Right atrium auricular region (tissue), 2 donors: Measurements from ENCODE around the gene CD6. TPM values are rescaled to one million over a fixed set of nuclear protein-coding genes. Genes with fewer than 3 reads are reported as not detected.
A peak's percentile ranks its signal among the peaks of the same experiment; 100 is the strongest.

ENCODE experiments used
- DNase-seq: peaks from one replicate; pipeline ENCODE4 v3.0.0-alpha.2; 2019; ENCODE audit warnings: low spot score
- H3K27ac ChIP-seq, 2 donors: fragments of 200-600 bp; sonication (generic); 1 replicate in 1 of 2; 2 replicates in 1 of 2; pipeline ENCODE4 v1.5.1; 2016 to 2019
- H3K27me3 ChIP-seq, 2 donors: fragments of 200-600 bp; sonication (generic); one replicate each; pipeline versions ENCODE4 v1.5.1 to v1.6.0; 2017 to 2019
- H3K36me3 ChIP-seq: fragments of 200-600 bp; sonication (generic); one replicate; pipeline ENCODE4 v1.5.1; 2016
- H3K4me1 ChIP-seq, 2 donors: fragments of 200-600 bp; sonication (generic); one replicate each; pipeline versions ENCODE4 v1.5.1 to v1.6.0; 2017 to 2019
- H3K4me3 ChIP-seq, 2 donors: fragments of 200-600 bp; sonication (generic); 1 replicate in 1 of 2; 2 replicates in 1 of 2; pipeline ENCODE4 v1.5.1; 2017 to 2019; ENCODE audit warnings: mild to moderate bottlenecking in 1 of 2, moderate library complexity in 1 of 2
- H3K9me3 ChIP-seq, 2 donors: fragments of 200-600 bp; sonication (generic); one replicate each; pipeline ENCODE4 v1.5.1; 2019
- CTCF ChIP-seq, 2 donors: fragments of 200-600 bp; sonication (generic); IDR thresholded peaks; one replicate each; pipeline ENCODE4 v1.5.1; 2019; ENCODE audit warnings: antibody characterized with exemption in 2 of 2
- total RNA-seq, 2 donors: library from RNA; depleted of rRNA; stranded (reverse); fragments of >200 nt; gene quantifications; one replicate each; pipeline ENCODE4 v1.1.0, GENCODE V29; 2016

The CD6 gene
- total RNA-seq, 2 donors from 2014 or later, result 0.48 to 0.79 TPM

DNA sequence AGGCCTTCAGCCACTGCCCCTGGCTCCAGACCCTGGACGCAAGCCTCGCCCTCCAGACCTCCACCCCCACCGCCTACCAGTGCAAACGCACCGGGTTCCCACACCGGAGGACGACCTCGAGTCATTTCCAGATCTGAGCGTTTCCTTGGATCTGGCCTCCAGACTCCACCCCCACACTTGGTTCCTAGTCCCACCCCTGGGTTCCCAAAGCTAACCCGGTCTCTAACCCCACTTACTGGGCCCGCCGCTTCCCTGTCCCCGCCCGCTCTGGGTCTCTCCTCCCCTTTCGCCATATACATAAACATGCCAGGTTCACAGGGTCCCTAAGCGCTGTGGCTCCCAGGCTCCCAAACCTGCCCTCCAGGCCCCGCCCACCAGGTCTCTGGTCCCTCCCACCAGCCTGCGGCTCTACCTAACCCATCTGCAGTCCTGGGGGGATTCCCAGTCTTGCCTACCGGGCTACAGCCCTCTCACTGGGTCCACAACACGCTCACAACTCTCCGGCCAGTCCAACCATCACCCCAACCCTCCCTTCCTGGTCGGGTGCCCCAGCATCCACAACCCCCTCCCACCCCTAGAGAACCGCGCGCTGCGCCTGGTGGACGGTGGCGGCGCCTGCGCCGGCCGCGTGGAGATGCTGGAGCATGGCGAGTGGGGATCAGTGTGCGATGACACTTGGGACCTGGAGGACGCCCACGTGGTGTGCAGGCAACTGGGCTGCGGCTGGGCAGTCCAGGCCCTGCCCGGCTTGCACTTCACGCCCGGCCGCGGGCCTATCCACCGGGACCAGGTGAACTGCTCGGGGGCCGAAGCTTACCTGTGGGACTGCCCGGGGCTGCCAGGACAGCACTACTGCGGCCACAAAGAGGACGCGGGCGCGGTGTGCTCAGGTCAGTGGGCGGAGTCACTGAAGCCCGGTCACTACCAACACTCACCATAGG lies 36.7 kb downstream of the CD6 start:
- peak overlapping the region; percentile 30 to 54 for H3K4me3 ChIP-seq
- no peaks in the 10 kb centered on the region for H3K27me3 ChIP-seq
- peaks cover 0 to 17% of the 10 kb centered on the region in 2 donors for H3K4me1 ChIP-seq
- DNase-seq, result no peak
- H3K27ac ChIP-seq, result no peak overlapping the region
- no peaks in the 10 kb centered on the region for H3K36me3 ChIP-seq
- no peaks in the 10 kb centered on the region for H3K9me3 ChIP-seq
- no peak for TF ChIP-seq CTCF (IDR thresholded peaks at IDR 0.05)

GRCh38 chr11:61008971-61009370 lies 37.5 kb downstream of the CD6 start:
- Histone ChIP-seq H3K9me3 (no peaks in the 10 kb centered on the region), H3K27ac (no peak overlapping the region), H3K27me3 (no peaks in the 10 kb centered on the region), H3K4me3 (no peak overlapping the region), H3K36me3 (no peaks in the 10 kb centered on the region), H3K4me1 (peaks cover 0 to 17% of the 10 kb centered on the region in 2 donors)
- no peak for DNase-seq
- TF ChIP-seq CTCF (IDR thresholded peaks at IDR 0.05), result no peak

DNA sequence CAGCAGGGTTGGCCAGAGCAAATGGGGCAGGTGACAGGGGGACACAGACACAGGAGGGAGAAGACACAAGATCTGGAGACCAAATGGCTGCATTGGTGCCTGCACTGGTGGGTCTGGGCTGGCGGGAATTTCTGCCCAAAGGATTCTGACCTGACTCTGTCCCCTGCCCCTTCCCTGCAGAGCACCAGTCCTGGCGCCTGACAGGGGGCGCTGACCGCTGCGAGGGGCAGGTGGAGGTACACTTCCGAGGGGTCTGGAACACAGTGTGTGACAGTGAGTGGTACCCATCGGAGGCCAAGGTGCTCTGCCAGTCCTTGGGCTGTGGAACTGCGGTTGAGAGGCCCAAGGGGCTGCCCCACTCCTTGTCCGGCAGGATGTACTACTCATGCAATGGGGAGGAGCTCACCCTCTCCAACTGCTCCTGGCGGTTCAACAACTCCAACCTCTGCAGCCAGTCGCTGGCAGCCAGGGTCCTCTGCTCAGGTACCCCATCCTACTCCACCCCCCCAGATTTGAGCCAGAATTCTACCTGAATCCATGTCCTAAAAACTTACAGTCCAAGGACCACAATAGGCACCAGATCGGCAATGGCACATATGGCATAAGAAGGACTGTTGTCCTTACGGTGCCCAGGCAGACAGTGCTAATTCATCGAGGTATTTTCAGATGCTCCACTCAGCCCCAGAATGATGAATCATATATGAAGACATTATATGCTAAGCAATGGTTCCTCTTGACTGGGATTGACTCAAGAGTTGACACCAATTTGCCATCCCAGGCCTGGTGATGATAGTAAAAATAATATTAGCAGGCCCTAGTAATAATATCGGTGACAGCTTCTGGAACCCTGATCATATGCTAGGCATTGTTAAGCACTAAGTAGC lies 38.2 kb downstream of the CD6 start:
- Histone ChIP-seq H3K4me1 (peaks cover 0 to 17% of the 10 kb centered on the region in 2 donors), H3K27me3 (no peaks in the 10 kb centered on the region), H3K27ac (no peak overlapping the region), H3K36me3 (no peaks in the 10 kb centered on the region), H3K4me3 (no peak overlapping the region), H3K9me3 (no peaks in the 10 kb centered on the region)
- DNase-seq, result no peak
- no peak for TF ChIP-seq CTCF (IDR thresholded peaks at IDR 0.05)

DNA sequence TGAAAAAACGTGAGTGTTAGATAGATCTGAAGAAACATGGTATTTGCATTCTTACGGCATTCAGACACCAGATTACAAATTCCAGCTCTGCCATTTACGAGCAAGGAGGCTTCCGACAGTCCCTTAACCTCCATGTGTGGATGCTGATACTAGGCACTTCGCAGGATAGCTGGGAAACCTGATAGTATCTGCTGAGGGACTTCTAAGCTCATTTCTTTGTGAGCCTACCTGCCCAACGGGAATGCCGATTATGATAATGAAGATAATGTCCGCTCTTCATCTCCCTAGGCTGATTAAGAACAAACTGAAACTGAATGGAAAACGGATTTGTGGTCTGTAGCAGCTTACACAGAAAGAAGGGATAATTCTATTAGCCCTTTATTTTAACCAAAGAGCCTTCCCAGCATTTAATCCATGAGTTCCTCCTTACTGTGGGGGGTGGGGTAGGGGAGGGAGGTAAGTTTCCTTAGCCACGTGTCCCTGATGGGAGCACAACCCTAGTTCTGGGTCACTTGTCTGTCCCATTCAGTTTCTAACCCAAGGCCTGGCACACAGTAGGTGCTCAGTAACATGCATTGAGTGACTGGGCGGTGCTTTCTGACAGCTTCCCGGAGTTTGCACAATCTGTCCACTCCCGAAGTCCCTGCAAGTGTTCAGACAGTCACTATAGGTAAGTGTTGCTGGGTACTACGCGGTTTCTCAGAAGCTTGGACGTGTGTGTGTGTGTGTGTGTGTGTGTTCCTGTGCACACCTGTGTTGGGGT lies 39.2 kb downstream of the CD6 start:
- Histone ChIP-seq H3K4me1 (peaks cover 0 to 17% of the 10 kb centered on the region in 2 donors), H3K4me3 (no peak overlapping the region), H3K36me3 (no peaks in the 10 kb centered on the region), H3K27me3 (no peaks in the 10 kb centered on the region), H3K27ac (no peak overlapping the region), H3K9me3 (no peaks in the 10 kb centered on the region)
- DNase-seq, result no peak
- TF ChIP-seq CTCF (IDR thresholded peaks at IDR 0.05), result no peak

GRCh38 chr11:61011229-61011870 lies 39.9 kb downstream of the CD6 start:
- Histone ChIP-seq H3K36me3 (no peaks in the 10 kb centered on the region), H3K4me1 (peaks cover 0 to 17% of the 10 kb centered on the region in 2 donors), H3K9me3 (no peaks in the 10 kb centered on the region), H3K4me3 (no peak overlapping the region), H3K27ac (no peak overlapping the region), H3K27me3 (no peaks in the 10 kb centered on the region)
- no peak for TF ChIP-seq CTCF (IDR thresholded peaks at IDR 0.05)
- DNase-seq, result no peak
